Transverse colon (tissue), 3 donors: Measurements from ENCODE around the gene GPHN.

Source experiments
- CTCF ChIP-seq, 5 experiments: fragments of 200-600 bp in 3 of 5; fragments of 450-650 bp in 2 of 5; sonication (generic) in 3 of 5; IDR thresholded peaks; 1 replicate in 2 of 5; 2 replicates in 3 of 5; pipeline ENCODE4 v1.5.1; 2016 to 2017; ENCODE audit warnings: antibody characterized with exemption in 5 of 5, inconsistent platforms in 3 of 5, mild to moderate bottlenecking in 2 of 5, moderate library complexity in 1 of 5
- EP300 ChIP-seq: sonication (generic); formaldehyde crosslinking; IDR thresholded peaks from one replicate; pipeline ENCODE4 v1.6.1; 2017; ENCODE audit warnings: antibody characterized with exemption, low read depth
- POLR2A ChIP-seq: fragments of 450-650 bp; IDR thresholded peaks from one replicate; pipeline ENCODE4 v1.6.1; 2016; ENCODE audit warnings: antibody characterized with exemption, mild to moderate bottlenecking, moderate library complexity

- TF ChIP-seq CTCF (IDR thresholded peaks at IDR 0.05) (no peak), POLR2A (no peak), EP300 (no peak)
Measured at GRCh38 chr14:66464261-66464660, 43.7 kb upstream of the GPHN start.
